ENCODE results near the gene DOC2B. TPM values are rescaled to one million over a fixed set of nuclear protein-coding genes. Genes with fewer than 3 reads are reported as not detected.

Gene DOC2B
- total RNA-seq, 1 donor, result not detected

DNA sequence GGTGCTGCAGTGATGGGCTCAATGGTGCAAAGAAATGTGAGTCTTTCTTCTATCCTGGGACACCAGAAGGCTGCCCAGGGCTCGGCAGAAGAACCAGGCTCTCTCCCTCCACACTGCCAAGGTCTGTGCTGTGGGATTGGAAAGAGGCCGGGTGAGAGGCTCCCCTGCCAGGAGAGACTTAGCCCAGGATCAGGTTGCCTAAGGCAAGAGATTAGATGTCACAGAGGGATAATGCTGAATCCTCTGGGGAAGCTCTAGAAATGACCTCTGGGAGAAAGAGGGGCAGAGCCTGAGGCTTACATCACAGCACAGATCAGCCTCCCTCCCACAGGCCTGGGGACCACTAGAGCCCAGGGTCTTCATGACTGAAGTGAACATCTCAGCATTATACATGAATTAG, 5.7 kb upstream of the DOC2B start:
- TF ChIP-seq, protein P1, sequence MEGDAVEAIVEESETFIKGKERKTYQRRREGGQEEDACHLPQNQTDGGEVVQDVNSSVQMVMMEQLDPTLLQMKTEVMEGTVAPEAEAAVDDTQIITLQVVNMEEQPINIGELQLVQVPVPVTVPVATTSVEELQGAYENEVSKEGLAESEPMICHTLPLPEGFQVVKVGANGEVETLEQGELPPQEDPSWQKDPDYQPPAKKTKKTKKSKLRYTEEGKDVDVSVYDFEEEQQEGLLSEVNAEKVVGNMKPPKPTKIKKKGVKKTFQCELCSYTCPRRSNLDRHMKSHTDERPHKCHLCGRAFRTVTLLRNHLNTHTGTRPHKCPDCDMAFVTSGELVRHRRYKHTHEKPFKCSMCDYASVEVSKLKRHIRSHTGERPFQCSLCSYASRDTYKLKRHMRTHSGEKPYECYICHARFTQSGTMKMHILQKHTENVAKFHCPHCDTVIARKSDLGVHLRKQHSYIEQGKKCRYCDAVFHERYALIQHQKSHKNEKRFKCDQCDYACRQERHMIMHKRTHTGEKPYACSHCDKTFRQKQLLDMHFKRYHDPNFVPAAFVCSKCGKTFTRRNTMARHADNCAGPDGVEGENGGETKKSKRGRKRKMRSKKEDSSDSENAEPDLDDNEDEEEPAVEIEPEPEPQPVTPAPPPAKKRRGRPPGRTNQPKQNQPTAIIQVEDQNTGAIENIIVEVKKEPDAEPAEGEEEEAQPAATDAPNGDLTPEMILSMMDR (IDR thresholded peaks at IDR 0.05; ENCODE audit: insufficient read depth, low read depth, low read length), result no peak
- no peak overlapping the region for H3K4me3 ChIP-seq (ENCODE audit: low read depth, low read length)
- DNase-seq (ENCODE audit: low read depth), result no peak

DNA sequence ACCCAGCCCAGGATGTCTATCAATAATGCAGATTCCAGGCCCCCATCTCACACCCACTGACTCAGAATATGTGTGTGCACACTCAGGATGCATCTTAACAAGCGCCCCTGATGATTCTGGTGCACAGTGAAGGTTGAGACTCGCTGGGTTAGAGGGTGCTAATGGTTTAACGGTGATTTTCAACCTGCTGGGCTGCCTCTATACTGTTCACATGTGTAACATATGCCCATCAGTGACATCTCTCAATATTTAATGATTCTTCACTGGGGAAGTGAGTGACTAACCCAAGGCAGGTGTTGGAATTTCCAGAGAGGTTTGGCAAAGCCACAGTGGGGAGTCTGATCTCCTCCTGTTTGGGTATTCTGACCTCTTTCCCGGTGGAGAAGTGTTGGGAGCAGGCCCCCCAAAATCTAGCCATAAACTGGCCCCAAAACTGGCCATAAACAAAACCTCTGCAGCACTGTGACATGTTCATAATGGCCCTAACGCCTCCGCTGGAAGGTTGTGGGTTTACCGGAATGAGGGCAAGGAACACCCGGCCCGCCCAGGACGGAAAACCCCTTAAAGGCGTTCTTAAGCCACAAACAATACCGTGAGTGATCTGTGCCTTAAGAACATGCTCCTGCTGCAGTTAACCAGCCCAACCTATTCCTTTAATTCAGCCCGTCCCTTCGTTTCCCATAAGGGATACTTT, 4.1 kb upstream of the DOC2B start:
- TF ChIP-seq, protein P1 (IDR thresholded peaks at IDR 0.05; ENCODE audit: insufficient read depth, low read depth, low read length), result no peak
- DNase-seq (ENCODE audit: low read depth), result no peak
- H3K4me3 ChIP-seq (ENCODE audit: low read depth, low read length), result no peak overlapping the region

DNA sequence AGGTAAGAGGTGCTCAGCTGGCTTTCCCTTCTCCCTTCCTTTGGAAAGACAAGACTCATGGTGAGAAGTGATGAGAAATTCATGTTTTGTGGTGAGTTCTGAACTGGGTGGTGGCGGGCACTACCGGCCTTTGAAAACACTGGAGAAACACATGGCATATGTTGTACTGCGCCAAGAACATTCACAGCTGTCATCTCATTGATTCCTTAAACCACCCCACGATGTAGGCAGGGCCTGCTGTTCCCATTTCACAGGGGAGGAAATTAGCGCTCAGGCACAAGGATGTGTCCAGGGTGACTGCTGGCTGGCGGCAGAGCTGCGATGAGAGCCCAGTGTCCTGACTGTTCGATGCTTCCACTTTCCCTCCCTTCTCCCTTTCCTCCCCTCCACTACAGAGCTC, 1.6 kb upstream of the DOC2B start:
- DNase-seq (ENCODE audit: low read depth), result no peak
- no peak overlapping the region for H3K4me3 ChIP-seq (ENCODE audit: low read depth, low read length)
- TF ChIP-seq, protein P1 (IDR thresholded peaks at IDR 0.05; ENCODE audit: insufficient read depth, low read depth, low read length), result no peak

DNA sequence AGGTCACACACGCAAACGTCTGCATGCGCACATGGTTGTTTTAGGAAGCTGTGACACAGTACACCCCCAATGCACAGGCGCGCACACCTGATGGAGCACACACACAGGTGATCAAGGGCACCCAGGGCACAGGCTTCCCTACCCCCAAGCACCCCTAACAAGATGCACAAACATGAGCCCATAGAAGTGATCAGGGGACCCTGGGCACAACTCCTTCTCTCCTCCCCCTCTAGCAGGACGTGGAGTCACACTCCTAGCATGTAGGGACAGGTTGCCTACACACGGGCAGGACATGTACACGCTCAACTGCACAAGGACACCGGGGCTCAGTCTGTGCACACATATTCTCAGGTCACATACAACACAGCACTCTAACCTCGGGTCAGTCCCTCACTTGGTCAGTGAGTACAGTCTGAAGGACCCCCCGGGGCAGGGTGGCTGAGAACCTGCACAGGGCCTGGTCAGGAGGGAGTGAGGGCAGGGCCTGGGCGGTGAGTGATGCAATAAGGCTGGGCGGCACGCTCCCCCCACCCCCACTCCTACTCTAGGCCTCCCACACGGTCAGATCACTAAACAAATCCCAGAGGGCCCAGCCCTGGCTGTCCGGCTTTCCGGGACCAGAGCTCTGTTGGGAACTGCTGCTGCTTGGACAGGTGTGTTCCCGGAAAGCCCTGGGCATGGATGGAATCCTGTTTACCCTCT, 751 bp upstream of the DOC2B start:
- no peak overlapping the region for H3K4me3 ChIP-seq (ENCODE audit: low read depth, low read length)
- TF ChIP-seq, protein P1 (IDR thresholded peaks at IDR 0.05; ENCODE audit: insufficient read depth, low read depth, low read length), result no peak
- peak; percentile 23 for DNase-seq (ENCODE audit: low read depth)

DNA sequence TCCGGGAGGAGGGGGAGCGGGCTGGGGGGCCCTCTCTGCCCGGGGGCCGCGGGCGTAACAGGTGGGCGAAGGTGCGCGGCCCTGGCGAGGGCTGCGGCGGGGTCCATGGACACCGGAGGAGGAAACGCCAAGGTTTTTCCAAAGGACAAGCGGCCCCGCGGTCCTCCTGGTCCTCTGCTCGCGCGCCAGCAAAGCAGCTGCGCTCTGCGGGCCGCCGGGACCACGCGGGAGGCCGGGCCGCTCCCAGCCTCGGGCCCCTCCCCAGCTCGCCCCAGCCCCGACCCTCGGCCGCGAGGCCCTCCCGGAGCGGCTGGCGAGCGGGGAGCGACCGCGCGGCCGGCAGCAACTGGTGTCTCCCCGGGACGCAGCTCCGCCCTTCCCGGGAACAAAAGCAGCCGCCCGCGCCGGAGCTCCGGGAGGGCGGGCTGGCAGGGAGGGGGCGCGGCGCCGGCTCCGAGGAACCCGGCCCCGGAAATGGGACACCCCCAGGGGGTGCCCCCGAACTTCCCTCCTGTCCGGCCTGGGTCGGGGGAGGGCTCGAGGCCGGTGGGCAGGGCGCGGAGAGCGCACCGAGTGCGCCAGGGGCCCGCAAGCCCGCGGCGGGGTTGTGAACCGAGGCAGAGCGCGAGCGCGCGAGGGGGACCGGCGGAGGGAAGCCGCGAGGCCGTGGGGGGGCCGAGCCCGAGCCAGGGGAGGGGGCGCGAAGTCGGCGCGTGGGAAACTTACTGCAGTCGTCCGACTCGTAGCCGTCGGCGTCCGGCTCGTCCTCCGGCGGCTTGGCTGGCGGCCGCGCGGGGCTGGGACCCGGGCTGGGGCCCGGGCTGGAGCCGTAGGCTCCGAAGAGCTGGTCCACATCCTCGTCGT, 837 bp downstream of the DOC2B start:
- H3K4me3 ChIP-seq (ENCODE audit: low read depth, low read length), result no peak overlapping the region
- TF ChIP-seq, protein P1 (IDR thresholded peaks at IDR 0.05; ENCODE audit: insufficient read depth, low read depth, low read length), result no peak
- DNase-seq (ENCODE audit: low read depth), result no peak

DNA sequence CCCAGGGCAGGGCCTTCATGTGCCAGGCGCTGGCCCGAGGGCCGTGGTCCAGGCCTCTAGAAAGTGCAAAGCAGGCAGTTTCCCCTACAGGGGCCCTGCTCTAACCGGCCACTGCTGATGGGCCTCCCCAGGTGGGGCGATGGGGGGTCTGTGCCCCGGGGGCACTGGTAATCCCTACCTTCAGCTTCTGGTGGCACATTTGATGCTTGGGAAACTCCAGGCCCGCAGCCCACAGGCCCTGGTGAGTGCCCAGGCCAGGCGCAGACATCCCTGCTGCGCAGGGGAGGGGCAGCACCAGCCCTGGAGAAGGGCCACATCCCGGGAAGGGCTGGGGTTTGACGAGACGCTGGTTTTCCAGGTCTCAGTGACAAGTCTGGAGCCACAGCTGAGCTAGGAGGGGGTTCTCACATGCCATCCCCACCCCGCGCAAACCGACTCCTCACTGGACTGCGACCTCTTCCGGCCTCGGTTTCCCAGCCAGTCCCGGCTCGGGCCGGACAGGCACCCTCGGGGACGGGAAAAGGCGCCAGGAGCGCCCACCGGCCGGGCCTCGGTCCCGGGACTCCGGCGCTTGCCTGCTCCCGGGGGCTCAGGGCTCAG, 1.6 kb downstream of the DOC2B start:
- TF ChIP-seq, protein P1 (IDR thresholded peaks at IDR 0.05; ENCODE audit: insufficient read depth, low read depth, low read length), result no peak
- DNase-seq (ENCODE audit: low read depth), result no peak
- no peak overlapping the region for H3K4me3 ChIP-seq (ENCODE audit: low read depth, low read length)

Data from fibroblast of villous mesenchyme (primary cell).